ENCODE data around the gene ADAM10. TPM values are rescaled to one million over a fixed set of nuclear protein-coding genes. Genes with fewer than 3 reads are reported as not detected.

ADAM10 gene, protein sequence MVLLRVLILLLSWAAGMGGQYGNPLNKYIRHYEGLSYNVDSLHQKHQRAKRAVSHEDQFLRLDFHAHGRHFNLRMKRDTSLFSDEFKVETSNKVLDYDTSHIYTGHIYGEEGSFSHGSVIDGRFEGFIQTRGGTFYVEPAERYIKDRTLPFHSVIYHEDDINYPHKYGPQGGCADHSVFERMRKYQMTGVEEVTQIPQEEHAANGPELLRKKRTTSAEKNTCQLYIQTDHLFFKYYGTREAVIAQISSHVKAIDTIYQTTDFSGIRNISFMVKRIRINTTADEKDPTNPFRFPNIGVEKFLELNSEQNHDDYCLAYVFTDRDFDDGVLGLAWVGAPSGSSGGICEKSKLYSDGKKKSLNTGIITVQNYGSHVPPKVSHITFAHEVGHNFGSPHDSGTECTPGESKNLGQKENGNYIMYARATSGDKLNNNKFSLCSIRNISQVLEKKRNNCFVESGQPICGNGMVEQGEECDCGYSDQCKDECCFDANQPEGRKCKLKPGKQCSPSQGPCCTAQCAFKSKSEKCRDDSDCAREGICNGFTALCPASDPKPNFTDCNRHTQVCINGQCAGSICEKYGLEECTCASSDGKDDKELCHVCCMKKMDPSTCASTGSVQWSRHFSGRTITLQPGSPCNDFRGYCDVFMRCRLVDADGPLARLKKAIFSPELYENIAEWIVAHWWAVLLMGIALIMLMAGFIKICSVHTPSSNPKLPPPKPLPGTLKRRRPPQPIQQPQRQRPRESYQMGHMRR
- 292 and 334 TPM in 2 replicates for total RNA-seq (2014; rRNA removed; shearing (Covaris generic))

DNA sequence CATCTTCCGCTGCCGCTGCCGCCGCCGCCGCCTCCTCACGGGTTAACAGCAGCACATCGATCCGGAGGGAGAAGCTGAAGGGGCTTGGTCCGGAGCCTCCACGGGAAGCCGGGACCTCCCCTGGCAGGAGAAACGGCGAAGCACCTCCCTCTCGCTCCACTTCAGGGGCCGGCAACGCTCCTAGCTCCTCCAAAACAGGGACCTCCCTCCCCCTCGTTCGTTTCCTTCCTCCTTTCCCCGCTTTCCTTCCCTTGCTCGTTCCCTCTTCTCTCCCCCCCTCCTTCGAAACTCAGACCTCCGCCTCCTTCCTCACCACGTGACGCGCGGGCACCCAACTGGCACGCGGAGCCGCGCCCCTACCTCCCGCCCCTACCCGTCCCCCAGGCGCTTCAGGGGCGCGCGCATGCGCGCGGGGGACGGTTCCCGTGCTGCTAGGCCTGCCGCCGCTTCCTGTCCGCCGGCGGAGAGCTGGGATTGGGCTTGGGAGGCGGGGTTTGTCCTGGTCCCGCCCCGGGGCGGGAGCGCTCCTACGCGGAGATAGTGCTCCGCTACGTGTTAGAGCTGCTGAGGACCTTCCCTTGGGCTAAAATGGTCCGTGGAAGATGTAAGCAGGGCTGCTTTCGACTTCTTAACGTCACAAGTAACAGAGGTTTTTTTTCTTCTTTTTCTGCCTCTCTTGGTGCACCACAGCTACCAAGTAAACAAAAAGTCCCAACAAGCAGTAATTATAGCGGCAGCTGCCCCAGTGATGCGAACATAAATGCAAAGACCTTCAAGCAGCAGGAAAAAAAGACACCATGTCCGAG, at the start of gene ADAM10:
Gene ADAM10 (minus strand): TSS at position 176 of the 806 bp plus-strand sequence. CDS start 173 bp downstream, at position 3.
- no peaks in the 10 kb centered on the region for H3K9me3 ChIP-seq (replicated peaks)
- H3K4me3 ChIP-seq = peak within 1 kb of the TSS; percentile 81
- no peaks in the 10 kb centered on the region for H3K4me1 ChIP-seq
- H3K27ac ChIP-seq = peak within 1 kb of the TSS; percentile 97
- H3K36me3 ChIP-seq = peaks cover 10% of the 10 kb centered on the region
- no peaks in the 10 kb centered on the region for H3K27me3 ChIP-seq
- peak; percentile 99 for DNase-seq

DNA sequence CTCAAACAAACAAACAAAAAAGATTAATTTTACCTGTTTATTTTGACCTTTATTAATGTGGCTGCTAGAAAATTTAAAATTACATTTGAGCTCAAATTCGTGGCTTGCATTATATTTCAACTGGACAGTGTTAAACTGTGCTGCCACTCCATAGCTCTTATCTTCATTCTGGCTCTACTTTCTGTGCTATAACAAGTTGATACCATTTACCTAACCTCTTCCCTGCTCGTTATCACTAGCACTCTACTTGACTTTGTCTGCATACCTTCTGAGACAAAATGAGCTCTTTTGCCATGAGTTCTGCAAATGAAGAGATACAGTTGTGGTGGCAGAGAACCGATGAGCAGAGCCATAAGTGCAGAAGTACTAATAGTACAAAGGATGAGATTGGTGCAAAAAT, 48.0 kb upstream of the ADAM10 start:
- no peak overlapping the region for H3K27ac ChIP-seq

DNA sequence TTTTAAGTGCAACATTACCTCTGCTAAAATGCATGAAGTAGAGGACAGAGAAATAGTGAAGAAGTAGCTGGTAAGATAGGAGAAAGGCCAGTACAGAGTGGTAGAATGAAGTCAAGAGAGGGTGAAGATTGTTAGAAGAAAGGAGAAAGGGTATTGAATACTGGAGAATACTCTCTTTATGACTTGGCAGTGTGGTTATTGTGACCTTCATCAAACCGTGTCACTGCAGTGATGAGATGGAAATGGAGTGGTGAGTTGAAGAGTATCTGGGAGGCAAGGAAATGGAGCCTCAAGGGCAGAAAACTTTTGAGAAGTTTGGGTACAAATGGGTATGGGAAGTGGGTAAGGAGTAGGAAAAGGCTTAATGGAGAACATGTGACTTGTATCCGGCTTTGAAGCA, 46.3 kb upstream of the ADAM10 start:
- Histone ChIP-seq H3K4me1 (no peaks in the 10 kb centered on the region), H3K4me3 (no peak overlapping the region), H3K36me3 (peaks cover 11% of the 10 kb centered on the region), H3K9me3 (replicated peaks) (no peaks in the 10 kb centered on the region), H3K27ac (no peak overlapping the region), H3K27me3 (no peaks in the 10 kb centered on the region)
- DNase-seq = no peak

More for the DNA sequence above, 48.0 kb upstream of the ADAM10 start:
- Histone ChIP-seq H3K36me3 (peaks cover 13% of the 10 kb centered on the region; the same call in 1 of the 2 replicates), H3K9me3 (replicated peaks) (no peaks in the 10 kb centered on the region), H3K27me3 (no peaks in the 10 kb centered on the region), H3K4me1 (no peaks in the 10 kb centered on the region), H3K4me3 (no peak overlapping the region)
- DNase-seq = no peak

GRCh38 chr15:58793862-58794261, 44.4 kb upstream of the ADAM10 start:
- DNase-seq = no peak
- Histone ChIP-seq H3K4me3 (no peak overlapping the region), H3K4me1 (no peaks in the 10 kb centered on the region), H3K27me3 (no peaks in the 10 kb centered on the region), H3K27ac (no peak overlapping the region), H3K9me3 (replicated peaks) (no peaks in the 10 kb centered on the region), H3K36me3 (peaks cover 20% of the 10 kb centered on the region)

- Histone ChIP-seq H3K36me3 (peaks cover 24% of the 10 kb centered on the region), H3K27me3 (no peaks in the 10 kb centered on the region), H3K4me1 (no peaks in the 10 kb centered on the region), H3K4me3 (no peak overlapping the region), H3K27ac (no peak overlapping the region), H3K9me3 (replicated peaks) (no peaks in the 10 kb centered on the region)
- DNase-seq = no peak
Measured at GRCh38 chr15:58788056-58788710, 38.7 kb upstream of the ADAM10 start.

GRCh38 chr15:58785355-58785754, 35.8 kb upstream of the ADAM10 start:
- Histone ChIP-seq H3K9me3 (replicated peaks) (no peaks in the 10 kb centered on the region), H3K36me3 (peaks cover 23% of the 10 kb centered on the region), H3K27me3 (no peaks in the 10 kb centered on the region), H3K4me3 (no peak overlapping the region), H3K27ac (no peak overlapping the region), H3K4me1 (no peaks in the 10 kb centered on the region)
- no peak for DNase-seq

GRCh38 chr15:58779554-58779953, 30.0 kb upstream of the ADAM10 start:
- no peaks in the 10 kb centered on the region for H3K4me1 ChIP-seq
- H3K36me3 ChIP-seq = peaks cover 23% of the 10 kb centered on the region
- H3K27me3 ChIP-seq = no peaks in the 10 kb centered on the region
- DNase-seq = no peak
- no peak overlapping the region for H3K27ac ChIP-seq
- H3K9me3 ChIP-seq (replicated peaks) = no peaks in the 10 kb centered on the region
- no peak overlapping the region for H3K4me3 ChIP-seq

DNA sequence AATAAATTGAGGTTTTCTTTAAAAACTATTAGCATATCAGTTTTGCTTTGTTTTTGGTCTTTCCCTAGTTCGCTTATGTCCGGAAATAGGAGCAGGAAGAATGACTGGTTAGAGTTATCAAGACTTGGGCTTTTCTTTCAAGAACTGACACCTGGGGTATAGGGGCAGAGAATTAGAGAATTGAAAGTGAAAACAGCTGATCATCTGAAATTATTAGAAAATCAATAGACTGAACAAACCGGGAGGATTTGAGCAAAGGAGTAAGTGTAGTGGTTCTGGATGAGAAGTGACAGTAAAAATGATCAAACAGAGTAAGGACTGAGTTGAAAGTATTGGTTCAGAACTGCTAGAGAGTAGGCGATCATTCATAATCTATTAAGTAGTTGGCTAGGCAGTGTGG, 27.6 kb upstream of the ADAM10 start:
- Histone ChIP-seq H3K4me3 (no peak overlapping the region), H3K9me3 (replicated peaks) (no peaks in the 10 kb centered on the region), H3K36me3 (peaks cover 9% of the 10 kb centered on the region), H3K27me3 (no peaks in the 10 kb centered on the region), H3K27ac (no peak overlapping the region), H3K4me1 (no peaks in the 10 kb centered on the region)
- DNase-seq = no peak

GRCh38 chr15:58775402-58775801, 25.9 kb upstream of the ADAM10 start:
- Histone ChIP-seq H3K36me3 (peaks cover 5% of the 10 kb centered on the region; the same call in 1 of the 2 replicates), H3K27ac (no peak overlapping the region), H3K27me3 (no peaks in the 10 kb centered on the region), H3K4me1 (no peaks in the 10 kb centered on the region), H3K4me3 (no peak overlapping the region), H3K9me3 (replicated peaks) (no peaks in the 10 kb centered on the region)
- no peak for DNase-seq

- Histone ChIP-seq H3K27ac (no peak overlapping the region), H3K4me3 (peak overlapping the region; percentile 82)
- DNase-seq = no peak
Measured at GRCh38 chr15:58773024-58773423, 23.5 kb upstream of the ADAM10 start.

DNA sequence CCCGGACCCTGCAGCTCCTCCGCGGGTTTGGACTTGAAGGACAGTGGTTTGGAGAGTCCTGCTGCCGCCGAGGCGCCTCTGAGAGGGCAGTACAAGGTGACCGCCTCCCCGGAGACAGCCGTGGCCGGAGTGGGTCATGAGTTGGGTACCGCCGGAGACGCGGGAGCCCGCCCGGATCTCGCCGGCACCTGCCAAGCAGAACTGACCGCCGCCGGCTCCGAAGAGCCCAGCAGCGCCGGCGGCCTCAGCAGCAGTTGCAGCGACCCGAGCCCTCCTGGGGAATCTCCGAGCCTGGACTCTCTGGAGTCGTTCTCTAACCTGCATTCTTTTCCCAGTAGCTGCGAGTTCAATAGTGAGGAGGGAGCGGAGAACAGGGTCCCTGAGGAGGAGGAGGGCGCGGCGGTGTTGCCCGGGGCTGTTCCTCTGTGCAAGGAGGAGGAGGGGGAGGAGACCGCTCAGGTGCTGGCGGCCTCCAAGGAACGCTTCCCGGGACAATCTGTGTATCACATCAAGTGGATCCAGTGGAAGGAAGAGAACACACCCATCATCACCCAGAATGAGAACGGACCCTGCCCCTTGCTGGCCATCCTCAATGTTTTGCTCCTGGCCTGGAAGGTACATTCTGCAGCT, 22.2 kb upstream of the ADAM10 start:
- Histone ChIP-seq H3K36me3 (no peaks in the 10 kb centered on the region), H3K4me1 (no peaks in the 10 kb centered on the region), H3K27me3 (no peaks in the 10 kb centered on the region), H3K4me3 (peak overlapping the region; percentile 82), H3K9me3 (replicated peaks) (no peaks in the 10 kb centered on the region), H3K27ac (peak overlapping the region; percentile 68)
- peak; percentile 36 to 54 for DNase-seq

More at GRCh38 chr15:58773024-58773423, 23.5 kb upstream of the ADAM10 start:
- Histone ChIP-seq H3K9me3 (replicated peaks) (no peaks in the 10 kb centered on the region), H3K36me3 (0 out of 2 replicates have a peak, but pooled peaks cover 4% of the 10 kb centered on the region), H3K27me3 (no peaks in the 10 kb centered on the region), H3K4me1 (no peaks in the 10 kb centered on the region)

DNA sequence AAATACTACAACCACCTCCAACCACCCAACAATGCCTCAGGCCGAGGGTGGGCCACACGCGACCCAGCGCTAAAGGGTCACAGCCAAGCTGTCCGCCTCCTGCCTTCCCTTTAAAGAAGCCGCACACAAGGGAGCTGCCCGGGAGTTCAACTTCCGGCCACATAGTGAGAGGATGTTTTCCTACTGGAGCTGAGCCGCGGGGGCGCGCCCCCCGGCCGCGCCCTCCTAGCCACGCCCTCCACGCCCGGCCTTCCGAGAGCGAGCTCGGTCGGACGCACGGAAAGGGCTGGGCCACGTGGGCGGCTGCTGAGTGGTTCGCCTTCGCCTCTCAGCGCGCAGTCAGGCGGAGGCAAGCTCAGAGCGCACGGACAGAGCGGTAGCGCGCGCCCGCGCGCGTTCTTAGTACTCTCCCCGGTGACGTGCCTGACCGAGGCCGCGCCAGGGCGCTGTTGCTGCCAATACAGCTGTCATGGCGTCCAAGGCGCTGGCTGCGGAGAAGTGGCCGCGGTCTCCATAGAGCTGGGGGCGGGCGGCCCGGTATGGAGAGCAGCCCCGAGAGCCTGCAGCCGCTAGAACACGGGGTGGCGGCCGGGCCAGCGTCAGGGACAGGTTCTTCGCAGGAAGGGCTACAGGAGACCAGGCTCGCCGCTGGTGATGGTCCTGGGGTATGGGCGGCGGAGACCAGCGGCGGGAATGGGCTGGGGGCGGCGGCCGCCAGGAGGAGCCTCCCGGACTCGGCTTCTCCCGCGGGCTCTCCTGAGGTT, 21.5 kb upstream of the ADAM10 start, which contains the start of gene MINDY2:
Gene MINDY2 (plus strand): TSS at position 446 of the 764 bp plus-strand sequence. CDS start 94 bp downstream, at position 540.
- Histone ChIP-seq H3K9me3 (replicated peaks) (no peaks in the 10 kb centered on the region), H3K36me3 (no peaks in the 10 kb centered on the region), H3K4me3 (peak within 1 kb of the TSS; percentile 82), H3K27me3 (no peaks in the 10 kb centered on the region), H3K4me1 (no peaks in the 10 kb centered on the region), H3K27ac (peak within 1 kb of the TSS; percentile 68)
- DNase-seq = peak; percentile 98 to 99

DNA sequence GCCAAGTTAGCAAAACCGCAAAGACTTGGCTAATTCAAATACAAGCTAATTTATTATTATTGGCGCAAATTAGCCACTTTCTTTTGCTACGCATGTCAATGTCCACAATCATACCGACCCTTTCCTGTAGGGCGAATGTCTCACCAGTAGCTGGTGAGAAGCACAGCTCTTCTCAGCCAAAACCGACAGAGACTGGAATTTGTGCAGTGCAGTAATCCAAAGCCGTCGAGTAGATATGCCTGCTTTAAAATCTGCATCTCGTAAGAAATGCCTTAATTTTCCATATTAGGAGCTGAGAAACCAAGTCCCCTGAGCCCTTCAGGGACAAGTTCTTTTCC, 21.0 kb upstream of the ADAM10 start:
- H3K4me3 ChIP-seq = peak overlapping the region; percentile 82
- no peaks in the 10 kb centered on the region for H3K36me3 ChIP-seq
- H3K27ac ChIP-seq = peak overlapping the region; percentile 58
- H3K4me1 ChIP-seq = no peaks in the 10 kb centered on the region
- H3K27me3 ChIP-seq = no peaks in the 10 kb centered on the region
- no peaks in the 10 kb centered on the region for H3K9me3 ChIP-seq (replicated peaks)
- no peak for DNase-seq
